Neural cell (in vitro differentiated cells): ENCODE data around the gene PIEZO1. TPM values are rescaled to one million over a fixed set of nuclear protein-coding genes. Genes with fewer than 3 reads are reported as not detected.

Source experiments
- H2AFZ ChIP-seq: fragments of 200-600, 300-800 bp; sonication (generic), shearing (Covaris generic); 2 replicates; pipeline ENCODE4 v1.6.0; 2014; ENCODE audit warnings: low read depth, mild to moderate bottlenecking, antibody characterized with exemption, low read length, moderate library complexity
- H3F3A ChIP-seq: fragments of 200-600 bp; shearing (Covaris generic); 2 replicates; pipeline ENCODE4 v1.6.1; 2016; ENCODE audit warnings: mild to moderate bottlenecking, moderate library complexity, mixed read lengths, antibody characterized with exemption, low read length; ENCODE audit not compliant: insufficient read depth, poor library complexity, severe bottlenecking
- H3K27ac ChIP-seq: fragments of 200-600, 300-800 bp; sonication (generic), shearing (Covaris generic); 2 replicates; pipeline ENCODE4 v1.5.1; 2014; ENCODE audit warnings: mild to moderate bottlenecking, low read length, moderate library complexity
- H3K27me3 ChIP-seq: fragments of 300-800, 200-600 bp; sonication (generic), shearing (Covaris generic); 2 replicates; pipeline ENCODE4 v1.6.0; 2014; ENCODE audit warnings: mild to moderate bottlenecking, low read depth, low read length, moderate library complexity; ENCODE audit not compliant: insufficient read depth
- H3K36me3 ChIP-seq: fragments of 300-800, 200-600 bp; sonication (generic), shearing (Covaris generic); 2 replicates; pipeline ENCODE4 v1.5.1; 2014; ENCODE audit warnings: mild to moderate bottlenecking, antibody characterized with exemption, low read length, moderate library complexity; ENCODE audit not compliant: insufficient read depth
- H3K4me2 ChIP-seq: fragments of 300-800, 200-600 bp; sonication (generic), shearing (Covaris generic); 2 replicates; pipeline ENCODE4 v1.6.0; 2014; ENCODE audit warnings: mild to moderate bottlenecking, low read length
- H3K4me3 ChIP-seq: fragments of 300-800, 200-600 bp; sonication (generic), shearing (Covaris generic); 2 replicates; pipeline ENCODE4 v1.5.1; 2014; ENCODE audit warnings: mild to moderate bottlenecking, low read length, moderate library complexity
- H3K79me2 ChIP-seq: fragments of 200-600 bp; shearing (Covaris generic); replicated peaks from 2 replicates; pipeline ENCODE4 v1.6.0; 2014; ENCODE audit warnings: mild to moderate bottlenecking, low read length, moderate library complexity; ENCODE audit not compliant: insufficient read depth
- H3K9ac ChIP-seq: fragments of 300-800, 200-600 bp; sonication (generic), shearing (Covaris generic); 2 replicates; pipeline ENCODE4 v1.6.1; 2016; ENCODE audit warnings: mild to moderate bottlenecking, low read length, mixed read lengths
- H3K9me2 ChIP-seq: fragments of 200-600 bp; shearing (Covaris generic); 2 replicates; pipeline ENCODE4 v1.6.1; 2016; ENCODE audit warnings: mild to moderate bottlenecking, low read length, mixed read lengths; ENCODE audit not compliant: insufficient read depth
- H3K9me3 ChIP-seq: fragments of 200-600, 300-800 bp; sonication (generic), shearing (Covaris generic); 2 replicates; pipeline ENCODE4 v1.6.1; 2016; ENCODE audit warnings: mild to moderate bottlenecking, mixed run types, low read length, moderate library complexity, mixed read lengths
- H4K20me1 ChIP-seq: fragments of 200-600 bp; shearing (Covaris generic); 2 replicates; pipeline ENCODE4 v1.6.1; 2016; ENCODE audit warnings: mild to moderate bottlenecking, mixed run types; ENCODE audit not compliant: insufficient read depth
- CTCF ChIP-seq: fragments of 450-650 bp; IDR thresholded peaks from 2 replicates; pipeline ENCODE4 v1.5.1; 2014; ENCODE audit warnings: antibody characterized with exemption, mild to moderate bottlenecking, moderate library complexity; ENCODE audit not compliant: poor library complexity, severe bottlenecking
- EP300 ChIP-seq: fragments of 450-650 bp; conservative IDR thresholded peaks from 2 replicates; pipeline ENCODE4 v1.6.1; 2014; ENCODE audit warnings: antibody characterized with exemption, mild to moderate bottlenecking, moderate library complexity; ENCODE audit not compliant: poor library complexity, severe bottlenecking
- EZH2 ChIP-seq: fragments of 200-600, 300-800 bp; shearing (Covaris generic), sonication (generic); IDR thresholded peaks from 2 replicates; pipeline ENCODE4 v1.6.1; 2014; ENCODE audit warnings: antibody characterized with exemption, low read length, borderline replicate concordance, mild to moderate bottlenecking; ENCODE audit not compliant: insufficient read depth, poor library complexity, severe bottlenecking
- MXI1 ChIP-seq: fragments of 450-650 bp; conservative IDR thresholded peaks from 2 replicates; pipeline ENCODE4 v1.6.1; 2014; ENCODE audit warnings: antibody characterized with exemption, mild to moderate bottlenecking; ENCODE audit not compliant: poor library complexity, severe bottlenecking
- POLR2AphosphoS5 ChIP-seq: IDR thresholded peaks from 2 replicates; pipeline ENCODE4 v1.6.1; 2012
- RAD21 ChIP-seq: fragments of 450-650 bp; conservative IDR thresholded peaks from 2 replicates; pipeline ENCODE4 v1.6.1; 2014; ENCODE audit warnings: antibody characterized with exemption, mild to moderate bottlenecking, moderate library complexity
- REST ChIP-seq: IDR thresholded peaks from 2 replicates; pipeline ENCODE4 v1.6.1; 2012; ENCODE audit warnings: borderline replicate concordance
- SMC3 ChIP-seq: fragments of 450-650 bp; conservative IDR thresholded peaks from 2 replicates; pipeline ENCODE4 v1.6.1; 2014; ENCODE audit warnings: antibody characterized with exemption, mild to moderate bottlenecking, moderate library complexity; ENCODE audit not compliant: poor library complexity
- TAF1 ChIP-seq: IDR thresholded peaks from 2 replicates; pipeline ENCODE4 v1.6.1; 2012; ENCODE audit warnings: low read depth
- polyA plus RNA-seq: library from polyadenylated mRNA; depleted of rRNA; stranded (reverse); fragments of >200 nt; gene quantifications from 2 replicates; pipeline ENCODE4 v1.2.3, GENCODE V29; 2014

The PIEZO1 gene
- polyA plus RNA-seq, 1 donor from 2014 or later = not detected

GRCh38 chr16:88792078-88792550 lies 7.1 kb upstream of the PIEZO1 start:
- Histone ChIP-seq H3K27ac (no peak overlapping the region), H3K4me2 (no peak overlapping the region), H3K27me3 (no peaks in the 10 kb centered on the region), H3K9ac (no peak overlapping the region), H3K79me2 (no peaks in the 10 kb centered on the region), H3K36me3 (no peaks in the 10 kb centered on the region), H3K9me3 (no peaks in the 10 kb centered on the region), H3K4me3 (no peak overlapping the region), H4K20me1 (no peaks in the 10 kb centered on the region), H3F3A (no peaks in the 10 kb centered on the region), H3K9me2 (no peaks in the 10 kb centered on the region), H2AFZ (no peak overlapping the region)
- no peak for TF ChIP-seq CTCF
- no peak for TF ChIP-seq MXI1
- TF ChIP-seq POLR2AphosphoS5 = no peak
- TF ChIP-seq TAF1 = no peak
- TF ChIP-seq RAD21 = no peak
- no peak for TF ChIP-seq EZH2
- TF ChIP-seq REST = no peak
- TF ChIP-seq EP300 = no peak
- no peak for TF ChIP-seq SMC3

GRCh38 chr16:88790312-88791211 lies 5.5 kb upstream of the PIEZO1 start:
- no peaks in the 10 kb centered on the region for H3K36me3 ChIP-seq
- H2AFZ ChIP-seq = no peak overlapping the region
- H3K4me2 ChIP-seq = no peak overlapping the region
- H3K27ac ChIP-seq = no peak overlapping the region
- no peaks in the 10 kb centered on the region for H4K20me1 ChIP-seq
- H3F3A ChIP-seq = no peaks in the 10 kb centered on the region
- TF ChIP-seq TAF1 (no peak), REST (no peak), RAD21 (no peak), EP300 (no peak), CTCF (no peak), MXI1 (no peak), POLR2AphosphoS5 (no peak), SMC3 (no peak)
- no peak overlapping the region for H3K4me3 ChIP-seq
- no peaks in the 10 kb centered on the region for H3K9me3 ChIP-seq
- H3K9ac ChIP-seq = no peak overlapping the region
- no peaks in the 10 kb centered on the region for H3K9me2 ChIP-seq
- H3K27me3 ChIP-seq = peaks cover 4% of the 10 kb centered on the region
- H3K79me2 ChIP-seq = no peaks in the 10 kb centered on the region
